KMS-11 (cell line): Measurements from ENCODE around the gene NR2F2.

ENCODE experiments used
- H2AFZ ChIP-seq: fragments of 200-600 bp; sonication (generic); 2 replicates; pipeline ENCODE4 v1.6.1; 2016; ENCODE audit warnings: antibody characterized with exemption, mixed run types, low read depth
- H3K27ac ChIP-seq: fragments of 200-600 bp; sonication (generic); 2 replicates; pipeline ENCODE4 v1.6.1; 2016; ENCODE audit warnings: mild to moderate bottlenecking, mixed run types
- H3K27me3 ChIP-seq: fragments of 200-600 bp; sonication (generic); 2 replicates; pipeline ENCODE4 v1.6.1; 2017; ENCODE audit warnings: mild to moderate bottlenecking, low read depth, mixed run types, moderate library complexity; ENCODE audit not compliant: insufficient read depth
- H3K36me3 ChIP-seq: fragments of 200-600 bp; sonication (generic); 2 replicates; pipeline ENCODE4 v1.6.1; 2017; ENCODE audit warnings: mild to moderate bottlenecking, mixed run types; ENCODE audit not compliant: insufficient read depth
- H3K4me1 ChIP-seq: fragments of 200-600 bp; sonication (generic); 2 replicates; pipeline ENCODE4 v1.6.1; 2016; ENCODE audit warnings: mild to moderate bottlenecking, low read depth, mixed run types; ENCODE audit not compliant: poor library complexity, severe bottlenecking
- H3K4me2 ChIP-seq: fragments of 200-600 bp; sonication (generic); 2 replicates; pipeline ENCODE4 v1.7.0; 2016; ENCODE audit warnings: mild to moderate bottlenecking, mixed run types
- H3K4me3 ChIP-seq: fragments of 200-600 bp; sonication (generic); IDR thresholded peaks from 2 replicates; pipeline ENCODE4 v1.6.1; 2017; ENCODE audit warnings: low read depth, low read length, mixed read lengths; ENCODE audit not compliant: insufficient read depth
- H3K79me2 ChIP-seq: fragments of 200-600 bp; sonication (generic); 2 replicates; pipeline ENCODE4 v1.6.1; 2016; ENCODE audit warnings: low read depth, mixed run types; ENCODE audit not compliant: insufficient read depth
- H3K9ac ChIP-seq: fragments of 200-600 bp; sonication (generic); 2 replicates; pipeline ENCODE4 v1.6.1; 2016; ENCODE audit warnings: mild to moderate bottlenecking, mixed run types
- H4K20me1 ChIP-seq: fragments of 200-600 bp; sonication (generic); 2 replicates; pipeline ENCODE4 v1.6.1; 2016; ENCODE audit warnings: mild to moderate bottlenecking, mixed run types; ENCODE audit not compliant: insufficient read depth
- CTCF ChIP-seq: fragments of 200-600 bp; sonication (generic); conservative IDR thresholded peaks from 2 replicates; pipeline ENCODE4 v1.6.1; 2017; ENCODE audit warnings: low read depth, mild to moderate bottlenecking, antibody characterized with exemption, low read length, moderate library complexity, mixed read lengths

Gene NR2F2

GRCh38 chr15:96292635-96293034, 37.9 kb upstream of the NR2F2 start:
- no peak for TF ChIP-seq CTCF
- Histone ChIP-seq H3K79me2 (no peaks in the 10 kb centered on the region), H2AFZ (no peak overlapping the region), H4K20me1 (no peaks in the 10 kb centered on the region), H3K9ac (no peak overlapping the region), H3K36me3 (no peaks in the 10 kb centered on the region), H3K27me3 (no peaks in the 10 kb centered on the region), H3K4me2 (no peak overlapping the region), H3K4me3 (no peak overlapping the region), H3K4me1 (no peaks in the 10 kb centered on the region), H3K27ac (no peak overlapping the region)

DNA sequence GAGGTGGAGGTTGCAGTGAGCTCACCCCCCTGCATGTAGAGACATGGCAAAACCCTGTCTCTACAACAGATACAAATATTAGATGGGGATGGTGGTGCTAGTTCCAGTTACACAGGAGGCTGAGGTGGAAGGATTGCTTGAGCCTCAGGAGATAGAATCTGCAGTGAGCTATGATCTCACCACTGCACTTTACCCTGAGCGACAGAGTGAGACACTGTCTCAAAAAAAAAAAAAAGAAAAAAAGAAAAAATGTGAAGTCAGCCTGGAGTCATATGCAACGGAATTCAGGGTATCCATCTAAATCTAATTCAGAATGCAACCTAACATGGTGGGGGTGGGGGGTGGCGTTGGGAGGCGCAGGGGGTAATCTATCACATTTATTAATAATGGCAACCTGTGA, 37.1 kb upstream of the NR2F2 start:
- Histone ChIP-seq H3K9ac (no peak overlapping the region), H3K4me1 (no peaks in the 10 kb centered on the region), H3K79me2 (no peaks in the 10 kb centered on the region), H3K27ac (no peak overlapping the region), H2AFZ (no peak overlapping the region), H3K4me3 (no peak overlapping the region), H4K20me1 (no peaks in the 10 kb centered on the region), H3K36me3 (no peaks in the 10 kb centered on the region), H3K27me3 (no peaks in the 10 kb centered on the region), H3K4me2 (no peak overlapping the region)
- TF ChIP-seq CTCF, result no peak

GRCh38 chr15:96294766-96295165, 35.7 kb upstream of the NR2F2 start:
- no peaks in the 10 kb centered on the region for H3K36me3 ChIP-seq
- no peak for TF ChIP-seq CTCF
- H3K4me3 ChIP-seq, result no peak overlapping the region
- H3K9ac ChIP-seq, result no peak overlapping the region
- no peaks in the 10 kb centered on the region for H3K27me3 ChIP-seq
- no peaks in the 10 kb centered on the region for H3K4me1 ChIP-seq
- no peak overlapping the region for H2AFZ ChIP-seq
- no peak overlapping the region for H3K27ac ChIP-seq
- H3K79me2 ChIP-seq, result no peaks in the 10 kb centered on the region
- no peaks in the 10 kb centered on the region for H4K20me1 ChIP-seq
- no peak overlapping the region for H3K4me2 ChIP-seq

DNA sequence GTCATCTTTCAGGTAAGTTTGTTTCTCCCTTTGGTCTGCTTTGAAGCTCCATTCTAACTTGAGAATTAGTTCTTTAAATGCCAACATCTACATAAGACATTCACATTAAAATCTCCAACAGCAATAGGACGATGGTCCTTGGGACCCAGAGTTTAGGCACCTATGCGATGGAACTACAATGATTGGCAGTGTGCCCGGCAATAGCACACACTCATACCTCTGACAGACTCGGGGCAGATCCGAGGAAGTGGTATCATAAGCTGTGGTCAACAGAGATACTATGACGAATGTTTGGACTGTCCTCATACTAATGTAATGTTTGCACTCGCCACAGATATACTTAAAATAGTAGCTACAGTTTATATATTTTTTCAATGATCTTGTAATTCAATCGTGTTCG, 34.2 kb upstream of the NR2F2 start:
- Histone ChIP-seq H3K27me3 (no peaks in the 10 kb centered on the region), H3K9ac (no peak overlapping the region), H2AFZ (no peak overlapping the region), H3K4me2 (no peak overlapping the region), H3K4me3 (no peak overlapping the region), H3K4me1 (no peaks in the 10 kb centered on the region), H3K36me3 (no peaks in the 10 kb centered on the region), H3K27ac (no peak overlapping the region), H3K79me2 (no peaks in the 10 kb centered on the region), H4K20me1 (no peaks in the 10 kb centered on the region)
- no peak for TF ChIP-seq CTCF

DNA sequence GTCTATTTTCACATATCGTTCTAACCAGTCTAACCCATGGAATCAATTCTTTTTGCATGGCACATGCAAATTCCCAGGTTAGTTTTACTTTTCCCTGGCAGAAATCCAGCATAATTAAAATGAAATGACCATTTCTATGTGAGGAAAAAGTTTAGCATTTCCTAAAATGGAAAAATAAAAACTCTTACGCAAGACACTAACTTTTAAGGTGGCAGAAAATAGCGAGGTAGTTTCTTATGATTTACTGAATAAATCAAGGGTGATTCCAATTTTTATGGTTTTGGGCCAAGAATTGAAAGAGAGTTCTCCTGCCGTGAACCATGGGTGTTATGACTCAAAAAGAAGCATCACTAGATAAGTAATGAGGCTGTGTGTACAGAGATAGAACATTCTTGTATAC, 32.7 kb upstream of the NR2F2 start:
- H3K36me3 ChIP-seq, result no peaks in the 10 kb centered on the region
- TF ChIP-seq CTCF, result no peak
- no peaks in the 10 kb centered on the region for H3K4me1 ChIP-seq
- no peaks in the 10 kb centered on the region for H4K20me1 ChIP-seq
- no peak overlapping the region for H3K27ac ChIP-seq
- no peaks in the 10 kb centered on the region for H3K79me2 ChIP-seq
- H3K4me3 ChIP-seq, result no peak overlapping the region
- no peak overlapping the region for H3K4me2 ChIP-seq
- no peak overlapping the region for H2AFZ ChIP-seq
- no peak overlapping the region for H3K9ac ChIP-seq
- H3K27me3 ChIP-seq, result no peaks in the 10 kb centered on the region
